Measurements from ENCODE around the gene RAP1A.

RAP1A gene

GRCh38 chr1:111592389-111593361, 26.9 kb upstream of the RAP1A start:
- DNase-seq (ENCODE audit: low spot score in 2 of 2) (peak; percentile 68 to 92), ATAC-seq (peak; percentile 96)
- Mint-ChIP-seq H3K4me3 (peak overlapping the region; percentile 42), H3K27ac (peak overlapping the region; percentile 96), H3K36me3 (peaks cover 8% of the 10 kb centered on the region), H3K4me1 (peaks cover 66% of the 10 kb centered on the region), H3K9me3 (no peaks in the 10 kb centered on the region)

GRCh38 chr1:111593403-111594305, 25.9 kb upstream of the RAP1A start:
- Mint-ChIP-seq H3K4me3 (peak overlapping the region; percentile 42), H3K4me1 (peaks cover 76% of the 10 kb centered on the region), H3K9me3 (no peaks in the 10 kb centered on the region), H3K27ac (peak overlapping the region; percentile 96), H3K36me3 (peaks cover 15% of the 10 kb centered on the region)
- ATAC-seq (no peak), DNase-seq (ENCODE audit: low spot score in 2 of 2) (no peak)

DNA sequence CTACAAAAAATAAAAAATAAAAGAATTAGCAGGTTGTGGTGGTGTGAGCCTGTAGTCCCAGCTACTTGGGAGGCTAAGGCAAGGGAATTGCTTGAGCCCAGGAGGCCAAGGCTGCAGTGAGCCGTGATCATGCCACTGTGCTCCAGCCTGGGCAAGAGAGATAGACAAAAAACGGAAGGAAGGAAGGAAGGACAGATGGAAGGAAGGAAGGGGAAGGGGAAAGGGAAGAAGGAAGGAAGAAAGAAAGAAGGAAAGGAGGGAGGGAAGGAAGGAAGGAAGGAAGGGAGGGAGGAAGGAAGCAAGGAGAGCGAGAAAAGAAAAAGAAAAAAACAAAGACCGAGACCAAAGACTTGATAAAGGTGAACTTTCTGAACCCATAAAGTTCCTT, 25.3 kb upstream of the RAP1A start:
- peaks cover 79% of the 10 kb centered on the region for H3K4me1 Mint-ChIP-seq
- H3K9me3 Mint-ChIP-seq: no peaks in the 10 kb centered on the region
- H3K36me3 Mint-ChIP-seq: peaks cover 15% of the 10 kb centered on the region
- ATAC-seq: no peak
- peak overlapping the region; percentile 42 for H3K4me3 Mint-ChIP-seq
- peak overlapping the region; percentile 96 for H3K27ac Mint-ChIP-seq
- no peak for DNase-seq (ENCODE audit: low spot score in 2 of 2)

DNA sequence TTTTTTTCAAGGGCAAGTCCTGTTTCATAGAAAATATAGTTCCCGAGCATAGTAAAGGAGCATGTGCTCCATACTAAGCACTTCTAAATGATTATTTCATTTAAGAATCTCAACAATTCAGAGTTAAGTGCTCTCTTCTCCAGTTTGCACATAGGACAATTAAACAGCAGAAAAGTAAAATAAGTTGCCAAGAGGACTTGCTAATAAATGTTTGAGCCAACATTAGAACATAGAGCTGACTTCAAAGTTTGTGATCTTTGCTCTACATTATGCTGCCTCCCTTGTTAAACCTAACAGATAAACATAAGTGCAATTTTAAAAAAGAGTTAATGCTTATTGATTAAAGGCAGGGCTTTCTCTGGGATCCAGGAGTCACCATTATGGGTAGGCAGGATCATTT, 23.8 kb upstream of the RAP1A start:
- H3K36me3 Mint-ChIP-seq: peaks cover 30% of the 10 kb centered on the region
- H3K9me3 Mint-ChIP-seq: no peaks in the 10 kb centered on the region
- ATAC-seq (no peak), DNase-seq (ENCODE audit: low spot score in 2 of 2) (no peak)
- peak overlapping the region; percentile 96 for H3K27ac Mint-ChIP-seq
- H3K4me1 Mint-ChIP-seq: peaks cover 95% of the 10 kb centered on the region
- H3K4me3 Mint-ChIP-seq: peak overlapping the region; percentile 74

GRCh38 chr1:111596499-111596898, 23.1 kb upstream of the RAP1A start:
- H3K9me3 Mint-ChIP-seq: no peaks in the 10 kb centered on the region
- H3K36me3 Mint-ChIP-seq: peaks cover 36% of the 10 kb centered on the region
- DNase-seq (ENCODE audit: low spot score in 2 of 2) (peak in 1 of 2 donors; percentile 27), ATAC-seq (peak; percentile 31)
- peak overlapping the region; percentile 74 for H3K4me3 Mint-ChIP-seq
- peak overlapping the region; percentile 96 for H3K27ac Mint-ChIP-seq
- peaks cover 95% of the 10 kb centered on the region for H3K4me1 Mint-ChIP-seq

- Mint-ChIP-seq H3K27ac (peak overlapping the region; percentile 96), H3K9me3 (no peaks in the 10 kb centered on the region), H3K36me3 (peaks cover 36% of the 10 kb centered on the region), H3K4me3 (peak overlapping the region; percentile 74), H3K4me1 (peaks cover 95% of the 10 kb centered on the region)
- no peak for ATAC-seq
- no peak for DNase-seq (ENCODE audit: low spot score in 2 of 2)
Measured at GRCh38 chr1:111597426-111597825, 22.2 kb upstream of the RAP1A start.

DNA sequence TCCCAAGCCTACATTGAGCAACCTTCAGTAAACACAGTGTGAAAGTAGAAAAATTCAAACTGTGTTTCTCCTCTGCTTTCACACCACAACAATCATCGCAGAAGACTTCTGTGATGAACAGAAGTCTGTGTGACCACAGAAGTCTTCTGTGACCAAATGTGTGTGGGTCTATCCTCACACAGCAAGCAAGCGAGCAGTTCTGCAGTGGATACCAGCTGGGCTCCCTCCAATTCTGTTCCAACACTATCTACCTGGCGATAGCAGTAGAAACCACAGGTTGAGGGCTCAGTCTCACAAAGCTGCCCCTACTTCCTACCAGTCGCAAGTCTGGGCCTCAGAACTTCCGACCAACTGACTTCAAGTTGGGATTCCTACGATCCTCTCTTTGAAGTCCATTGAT, 21.0 kb upstream of the RAP1A start:
- Mint-ChIP-seq H3K27ac (peak overlapping the region; percentile 96), H3K4me3 (peak overlapping the region; percentile 74), H3K4me1 (peaks cover 95% of the 10 kb centered on the region), H3K9me3 (no peaks in the 10 kb centered on the region), H3K36me3 (peaks cover 36% of the 10 kb centered on the region)
- DNase-seq (ENCODE audit: low spot score in 2 of 2) (no peak), ATAC-seq (peak; percentile 59)

DNA sequence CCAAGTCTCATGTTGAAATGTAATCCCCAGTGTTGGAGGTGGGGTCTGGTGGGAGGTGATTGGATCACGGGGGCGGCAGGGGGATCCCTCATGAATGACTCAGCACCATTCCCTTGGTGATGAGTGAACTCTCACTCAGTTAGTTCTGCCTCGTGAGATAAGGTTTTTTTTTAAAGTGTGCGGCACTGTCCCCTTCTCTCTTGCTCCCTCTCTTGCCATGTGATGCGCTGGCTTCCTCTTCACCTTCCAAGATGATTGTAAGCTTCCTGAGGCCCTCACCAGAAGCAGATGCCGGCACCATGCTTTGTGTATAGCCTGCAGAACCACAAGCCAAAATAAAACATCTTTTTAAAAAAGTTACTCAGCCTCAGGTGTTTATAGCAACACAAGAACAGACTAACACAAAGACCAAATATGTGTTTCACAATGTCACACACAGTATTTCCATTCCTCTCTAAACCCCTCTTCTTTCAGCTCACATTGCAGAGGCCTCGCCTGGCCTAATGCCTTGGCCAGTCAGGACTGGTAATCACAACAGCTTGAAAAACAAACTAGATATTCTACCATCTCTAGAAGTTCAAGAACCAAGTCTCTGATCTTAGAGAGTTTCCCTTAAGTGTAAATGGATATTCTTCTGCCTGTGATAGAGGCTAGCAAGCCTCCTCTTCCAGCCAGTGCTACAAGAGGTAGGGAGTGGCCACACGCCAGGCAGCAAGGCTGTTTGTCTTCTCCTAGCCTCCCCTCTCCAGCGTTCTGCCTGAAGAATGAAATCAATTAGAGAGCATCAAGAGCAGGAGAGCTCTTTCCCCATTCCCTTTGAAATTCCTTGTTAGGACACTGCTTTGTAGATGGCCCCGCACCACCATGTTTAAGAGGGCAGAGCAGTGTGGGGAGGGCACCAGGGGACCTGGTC, 19.6 kb upstream of the RAP1A start:
- H3K4me3 Mint-ChIP-seq: peak overlapping the region; percentile 74
- DNase-seq (ENCODE audit: low spot score in 2 of 2) (no peak), ATAC-seq (no peak)
- H3K27ac Mint-ChIP-seq: peak overlapping the region; percentile 96
- peaks cover 96% of the 10 kb centered on the region for H3K4me1 Mint-ChIP-seq
- no peaks in the 10 kb centered on the region for H3K9me3 Mint-ChIP-seq
- peaks cover 41% of the 10 kb centered on the region for H3K36me3 Mint-ChIP-seq

- peak; percentile 73 for ATAC-seq
- H3K4me1 Mint-ChIP-seq: peaks cover 97% of the 10 kb centered on the region
- H3K9me3 Mint-ChIP-seq: no peaks in the 10 kb centered on the region
- H3K4me3 Mint-ChIP-seq: peak overlapping the region; percentile 74
- peak overlapping the region; percentile 96 for H3K27ac Mint-ChIP-seq
- H3K36me3 Mint-ChIP-seq: peaks cover 41% of the 10 kb centered on the region
- peak in 1 of 2 donors; percentile 77 for DNase-seq (ENCODE audit: low spot score in 2 of 2)
Measured at GRCh38 chr1:111600886-111601386, 18.7 kb upstream of the RAP1A start.

GRCh38 chr1:111602302-111602701, 17.3 kb upstream of the RAP1A start:
- Mint-ChIP-seq H3K4me3 (peak overlapping the region; percentile 74), H3K9me3 (no peaks in the 10 kb centered on the region), H3K4me1 (peaks cover 90% of the 10 kb centered on the region), H3K36me3 (peaks cover 41% of the 10 kb centered on the region), H3K27ac (peak overlapping the region; percentile 96)
- no peak for DNase-seq (ENCODE audit: low spot score in 2 of 2)
- ATAC-seq: no peak

- Mint-ChIP-seq H3K9me3 (no peaks in the 10 kb centered on the region), H3K27ac (peak overlapping the region; percentile 96), H3K4me3 (peak overlapping the region; percentile 74), H3K36me3 (peaks cover 41% of the 10 kb centered on the region), H3K4me1 (peaks cover 84% of the 10 kb centered on the region)
- ATAC-seq (peak; percentile 61), DNase-seq (ENCODE audit: low spot score in 2 of 2) (peak; percentile 40 to 85)
Measured at GRCh38 chr1:111602974-111603373, 16.6 kb upstream of the RAP1A start.

- Mint-ChIP-seq H3K36me3 (peaks cover 34% of the 10 kb centered on the region), H3K4me1 (peaks cover 77% of the 10 kb centered on the region), H3K4me3 (peak overlapping the region; percentile 74), H3K9me3 (no peaks in the 10 kb centered on the region), H3K27ac (peak overlapping the region; percentile 96)
- DNase-seq (ENCODE audit: low spot score in 2 of 2) (peak; percentile 63 to 86), ATAC-seq (peak; percentile 90)
Measured at GRCh38 chr1:111603979-111604378, 15.6 kb upstream of the RAP1A start.

- H3K9me3 Mint-ChIP-seq: no peaks in the 10 kb centered on the region
- ATAC-seq (no peak), DNase-seq (ENCODE audit: low spot score in 2 of 2) (no peak)
- peaks cover 31% of the 10 kb centered on the region for H3K36me3 Mint-ChIP-seq
- H3K4me3 Mint-ChIP-seq: peak overlapping the region; percentile 74
- peak overlapping the region; percentile 96 for H3K27ac Mint-ChIP-seq
- H3K4me1 Mint-ChIP-seq: peaks cover 67% of the 10 kb centered on the region
Measured at GRCh38 chr1:111604931-111605330, 14.7 kb upstream of the RAP1A start.

- no peak overlapping the region for H3K4me3 Mint-ChIP-seq
- peak overlapping the region; percentile 96 for H3K27ac Mint-ChIP-seq
- H3K36me3 Mint-ChIP-seq: peaks cover 27% of the 10 kb centered on the region
- H3K4me1 Mint-ChIP-seq: peaks cover 61% of the 10 kb centered on the region
- ATAC-seq: no peak
- H3K9me3 Mint-ChIP-seq: no peaks in the 10 kb centered on the region
- DNase-seq (ENCODE audit: low spot score in 2 of 2): no peak
Measured at GRCh38 chr1:111605576-111605975, 14.0 kb upstream of the RAP1A start.

Measured in stimulated activated effector memory CD8-positive, alpha-beta T cell treated with anti-CD3 and anti-CD28 coated beads, Interleukin-12 subunit alpha, Interleukin-12 subunit beta, amount 100 ng/mL, for 72 hours (primary cell).